Smooth muscle cell (in vitro differentiated cells): Measurements from ENCODE around the gene ADGRL3. TPM values are rescaled to one million over a fixed set of nuclear protein-coding genes. Genes with fewer than 3 reads are reported as not detected.

ENCODE experiments used
- DNase-seq: peaks from one replicate; lab custom pipeline; 2025; ENCODE audit not compliant: unreplicated experiment; lab: John Stamatoyannopoulos, UW
- H2AFZ ChIP-seq: fragments of 200-600 bp; sonication (generic); 2 replicates; pipeline ENCODE4 v1.6.0; 2016; ENCODE audit warnings: antibody characterized with exemption, low read depth, mild to moderate bottlenecking
- H3F3A ChIP-seq: fragments of 200-600 bp; sonication (generic); 2 replicates; pipeline ENCODE4 v1.6.0; 2017; ENCODE audit warnings: antibody characterized with exemption, low read depth
- H3K27ac ChIP-seq: fragments of 200-600 bp; sonication (generic); 2 replicates; pipeline ENCODE4 v1.5.1; 2016; ENCODE audit warnings: low read depth, mild to moderate bottlenecking
- H3K27me3 ChIP-seq: fragments of 200-600 bp; sonication (generic); 2 replicates; pipeline ENCODE4 v1.6.1; 2016; ENCODE audit warnings: low read depth, mild to moderate bottlenecking
- H3K36me3 ChIP-seq: fragments of 200-600 bp; sonication (generic); 2 replicates; pipeline ENCODE4 v1.5.1; 2016; ENCODE audit warnings: low read depth
- H3K4me1 ChIP-seq: fragments of 200-600 bp; sonication (generic); 2 replicates; pipeline ENCODE4 v1.5.1; 2016; ENCODE audit warnings: low read depth
- H3K4me2 ChIP-seq: fragments of 200-600 bp; sonication (generic); 2 replicates; pipeline ENCODE4 v1.6.0; 2016; ENCODE audit warnings: mild to moderate bottlenecking
- H3K4me3 ChIP-seq: fragments of 200-600 bp; sonication (generic); 2 replicates; pipeline ENCODE4 v1.5.1; 2016; ENCODE audit warnings: mild to moderate bottlenecking
- H3K79me2 ChIP-seq: fragments of 200-600 bp; sonication (generic); 2 replicates; pipeline ENCODE4 v1.6.0; 2016; ENCODE audit warnings: low read depth, mild to moderate bottlenecking
- H3K9ac ChIP-seq: fragments of 200-600 bp; sonication (generic); 2 replicates; pipeline ENCODE4 v1.6.0; 2016; ENCODE audit warnings: low read depth
- H3K9me3 ChIP-seq: fragments of 200-600 bp; sonication (generic); replicated peaks from 2 replicates; pipeline ENCODE4 v1.5.1; 2016; ENCODE audit warnings: low read depth
- H4K20me1 ChIP-seq: fragments of 200-600 bp; sonication (generic); 2 replicates; pipeline ENCODE4 v1.6.0; 2016; ENCODE audit warnings: low read depth
- CTCF ChIP-seq: fragments of 200-600 bp; sonication (generic); IDR thresholded peaks from 2 replicates; pipeline ENCODE4 v1.5.1; 2017; ENCODE audit warnings: borderline replicate concordance, mild to moderate bottlenecking, antibody characterized with exemption; ENCODE audit not compliant: insufficient read depth, poor library complexity, severe bottlenecking
- WGBS: methylation state at CpG from one replicate; pipeline ENCODE4 v1.1.7; 2016; ENCODE audit warnings: low lambda C conversion rate; 5-methylcytosine and 5-hydroxymethylcytosine counted together
- polyA plus RNA-seq: library from polyadenylated mRNA; unstranded; fragments of >200 nt; fragmentation: Nextera tagmentation; extraction: Ambion mirVana; gene quantifications from 2 replicates; pipeline ENCODE4 v1.2.1, GENCODE V29; 2016
- total RNA-seq: library from RNA; depleted of rRNA; stranded (reverse); fragments of >200 nt; gene quantifications from 2 replicates; pipeline ENCODE4 v1.2.3, GENCODE V29; 2014

Gene ADGRL3
- total and polyA plus RNA-seq, 2 experiments from 2014 or later, result 2.4 to 9.5 TPM

GRCh38 chr4:61447918-61448317, 247.8 kb downstream of the ADGRL3 start:
- Histone ChIP-seq H3K79me2 (no peaks in the 10 kb centered on the region), H4K20me1 (no peaks in the 10 kb centered on the region), H3K27ac (no peak overlapping the region), H3K9me3 (no peaks in the 10 kb centered on the region), H3K4me1 (no peaks in the 10 kb centered on the region), H3K4me2 (no peak overlapping the region), H3K27me3 (no peaks in the 10 kb centered on the region), H3K9ac (no peak overlapping the region), H2AFZ (no peak overlapping the region), H3K4me3 (no peak overlapping the region), H3F3A (no peaks in the 10 kb centered on the region), H3K36me3 (no peaks in the 10 kb centered on the region)
- WGBS, result 90% methylated on average over 1 of the region's 1 CpG
- no peak for TF ChIP-seq CTCF
- DNase-seq, result no peak

GRCh38 chr4:61451935-61452334, 251.8 kb downstream of the ADGRL3 start:
- no peak for TF ChIP-seq CTCF
- Histone ChIP-seq H3K4me1 (no peaks in the 10 kb centered on the region), H3K9me3 (no peaks in the 10 kb centered on the region), H3K36me3 (no peaks in the 10 kb centered on the region), H3K4me3 (no peak overlapping the region), H3K4me2 (no peak overlapping the region), H3K27ac (no peak overlapping the region), H2AFZ (no peak overlapping the region), H3K9ac (no peak overlapping the region), H4K20me1 (no peaks in the 10 kb centered on the region), H3K79me2 (no peaks in the 10 kb centered on the region), H3K27me3 (no peaks in the 10 kb centered on the region), H3F3A (no peaks in the 10 kb centered on the region)
- no peak for DNase-seq
- 88% methylated on average over 3 of the region's 3 CpGs for WGBS

- Histone ChIP-seq H3K4me1 (peaks cover 9% of the 10 kb centered on the region), H3K36me3 (no peaks in the 10 kb centered on the region), H3K9me3 (no peaks in the 10 kb centered on the region), H3K4me3 (no peak overlapping the region), H3K27ac (no peak overlapping the region), H2AFZ (no peak overlapping the region), H3F3A (no peaks in the 10 kb centered on the region), H3K79me2 (no peaks in the 10 kb centered on the region), H3K9ac (no peak overlapping the region), H4K20me1 (no peaks in the 10 kb centered on the region), H3K27me3 (no peaks in the 10 kb centered on the region), H3K4me2 (no peak overlapping the region)
- no peak for TF ChIP-seq CTCF
- DNase-seq, result no peak
- 90% methylated on average over 1 of the region's 1 CpG for WGBS
Measured at GRCh38 chr4:61461956-61462355, 261.8 kb downstream of the ADGRL3 start.
